ENCODE measurements around the gene HOOK1. TPM values are rescaled to one million over a fixed set of nuclear protein-coding genes. Genes with fewer than 3 reads are reported as not detected.
"Not testable (repeated sequence)": the region's sequence is repeated elsewhere in the genome, so short reads cannot be mapped to it uniquely, and the experiment has no call there.

Gene HOOK1
- total RNA-seq, 1 donor from 2014 or later, result 12.1 TPM

DNA sequence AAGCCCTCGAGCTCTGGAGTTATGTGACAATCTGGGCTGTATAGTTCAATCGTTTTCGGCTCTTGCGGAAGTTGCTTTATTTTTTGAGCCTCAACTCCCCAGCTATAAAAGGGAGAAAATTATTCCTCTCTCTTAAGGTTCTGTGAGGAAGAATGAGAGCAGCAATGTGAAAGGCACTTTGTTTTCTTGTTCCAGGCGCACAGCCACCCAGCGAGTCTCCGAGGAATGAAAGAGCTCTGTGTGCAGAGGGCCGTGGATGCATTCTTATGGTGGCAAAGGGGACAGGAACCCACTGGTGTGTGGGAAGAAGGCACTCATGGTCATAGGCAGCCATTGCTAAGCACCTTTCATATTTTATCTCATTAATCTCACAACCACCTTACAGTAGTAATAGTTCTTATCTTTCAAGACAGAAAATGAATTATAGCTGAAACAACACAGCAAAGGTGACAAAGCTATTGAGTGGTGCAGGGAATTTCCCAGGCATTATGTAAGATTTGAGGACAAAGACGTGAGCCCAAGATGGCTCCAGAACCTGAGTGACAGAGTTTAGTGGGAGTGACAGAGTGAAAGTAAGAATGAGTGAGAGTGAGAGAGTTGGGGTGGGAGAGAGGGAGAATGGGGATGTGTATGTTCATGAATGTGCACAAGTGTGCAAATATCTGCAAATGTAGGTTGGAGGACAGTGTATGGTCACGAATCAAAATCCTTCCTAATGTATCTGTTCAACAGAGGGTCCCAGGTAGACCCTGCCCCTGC is 102.5 kb downstream of the HOOK1 start:
- no peak overlapping the region for H2AFZ ChIP-seq (replicated peaks)
- Mint-ChIP-seq H3K36me3 (no peaks in the 10 kb centered on the region), H3K27ac (peak overlapping the region; percentile 44), H3K4me1 (peaks cover 20% of the 10 kb centered on the region), H3K27me3 (ENCODE audit: insufficient read depth, low read depth) (peaks cover 2% of the 10 kb centered on the region), H3K4me3 (no peak overlapping the region), H3K9me3 (peaks cover 2% of the 10 kb centered on the region)
- H3K4me1 ChIP-seq, result no peaks in the 10 kb centered on the region
- H3K4me2 ChIP-seq, result no peak overlapping the region
- H3K4me3 ChIP-seq, result no peak overlapping the region
- no peaks in the 10 kb centered on the region for H3F3A ChIP-seq (ENCODE audit: low read depth)
- H3K9ac ChIP-seq, result no peak overlapping the region
- peaks cover 8% of the 10 kb centered on the region for H3K27me3 ChIP-seq
- no peaks in the 10 kb centered on the region for H4K20me1 ChIP-seq (ENCODE audit: low read depth)
- TF ChIP-seq EZH2phosphoT487 (IDR thresholded peaks at IDR 0.05) (no peak), EZH2 (IDR thresholded peaks at IDR 0.05) (no peak)
- TF ChIP-seq, protein P1, sequence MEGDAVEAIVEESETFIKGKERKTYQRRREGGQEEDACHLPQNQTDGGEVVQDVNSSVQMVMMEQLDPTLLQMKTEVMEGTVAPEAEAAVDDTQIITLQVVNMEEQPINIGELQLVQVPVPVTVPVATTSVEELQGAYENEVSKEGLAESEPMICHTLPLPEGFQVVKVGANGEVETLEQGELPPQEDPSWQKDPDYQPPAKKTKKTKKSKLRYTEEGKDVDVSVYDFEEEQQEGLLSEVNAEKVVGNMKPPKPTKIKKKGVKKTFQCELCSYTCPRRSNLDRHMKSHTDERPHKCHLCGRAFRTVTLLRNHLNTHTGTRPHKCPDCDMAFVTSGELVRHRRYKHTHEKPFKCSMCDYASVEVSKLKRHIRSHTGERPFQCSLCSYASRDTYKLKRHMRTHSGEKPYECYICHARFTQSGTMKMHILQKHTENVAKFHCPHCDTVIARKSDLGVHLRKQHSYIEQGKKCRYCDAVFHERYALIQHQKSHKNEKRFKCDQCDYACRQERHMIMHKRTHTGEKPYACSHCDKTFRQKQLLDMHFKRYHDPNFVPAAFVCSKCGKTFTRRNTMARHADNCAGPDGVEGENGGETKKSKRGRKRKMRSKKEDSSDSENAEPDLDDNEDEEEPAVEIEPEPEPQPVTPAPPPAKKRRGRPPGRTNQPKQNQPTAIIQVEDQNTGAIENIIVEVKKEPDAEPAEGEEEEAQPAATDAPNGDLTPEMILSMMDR (IDR thresholded peaks at IDR 0.05), result no peak
- H3K27ac ChIP-seq, result no peak overlapping the region
- DNase-seq (ENCODE audit: low spot score), result no peak
- no peaks in the 10 kb centered on the region for H3K9me3 ChIP-seq (ENCODE audit: low read depth)
- H3K79me2 ChIP-seq (ENCODE audit: low read depth), result no peaks in the 10 kb centered on the region
- no peaks in the 10 kb centered on the region for H3K36me3 ChIP-seq

DNA sequence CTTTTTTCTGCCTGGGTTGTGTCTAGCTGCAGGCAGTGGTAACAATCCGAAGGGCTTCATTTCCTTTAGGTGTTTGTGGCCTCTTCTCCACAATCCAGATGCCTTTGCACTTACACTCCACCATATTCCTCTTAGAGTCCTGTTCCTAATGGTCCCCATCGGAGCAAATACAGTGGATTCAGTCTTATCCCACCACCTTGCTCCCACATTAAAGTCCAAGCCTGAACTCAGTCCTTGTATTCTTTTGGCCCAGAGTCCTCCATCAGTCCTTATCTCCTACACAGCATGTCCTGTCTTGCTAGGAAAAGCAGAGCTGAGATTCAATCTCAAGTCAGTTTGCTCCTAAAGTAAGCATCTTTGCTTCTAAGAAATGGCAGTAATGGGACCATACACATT is 103.0 kb downstream of the HOOK1 start:
- no peak overlapping the region for H3K9ac ChIP-seq
- H2AFZ ChIP-seq (replicated peaks), result no peak overlapping the region
- no peak for DNase-seq (ENCODE audit: low spot score)
- no peak overlapping the region for H3K4me3 ChIP-seq
- Mint-ChIP-seq H3K4me1 (peaks cover 20% of the 10 kb centered on the region), H3K27me3 (ENCODE audit: insufficient read depth, low read depth) (peaks cover 2% of the 10 kb centered on the region), H3K9me3 (peaks cover 2% of the 10 kb centered on the region), H3K36me3 (no peaks in the 10 kb centered on the region), H3K27ac (no peak overlapping the region), H3K4me3 (no peak overlapping the region)
- peaks cover 8% of the 10 kb centered on the region for H3K27me3 ChIP-seq
- H3K27ac ChIP-seq, result no peak overlapping the region
- no peaks in the 10 kb centered on the region for H3K4me1 ChIP-seq
- H3K4me2 ChIP-seq, result no peak overlapping the region
- H3F3A ChIP-seq (ENCODE audit: low read depth), result no peaks in the 10 kb centered on the region
- no peaks in the 10 kb centered on the region for H4K20me1 ChIP-seq (ENCODE audit: low read depth)
- no peaks in the 10 kb centered on the region for H3K36me3 ChIP-seq
- H3K9me3 ChIP-seq (ENCODE audit: low read depth), result no peaks in the 10 kb centered on the region
- TF ChIP-seq, protein P1 (IDR thresholded peaks at IDR 0.05), result no peak
- TF ChIP-seq EZH2phosphoT487 (IDR thresholded peaks at IDR 0.05) (no peak), EZH2 (IDR thresholded peaks at IDR 0.05) (no peak)
- H3K79me2 ChIP-seq (ENCODE audit: low read depth), result no peaks in the 10 kb centered on the region

DNA sequence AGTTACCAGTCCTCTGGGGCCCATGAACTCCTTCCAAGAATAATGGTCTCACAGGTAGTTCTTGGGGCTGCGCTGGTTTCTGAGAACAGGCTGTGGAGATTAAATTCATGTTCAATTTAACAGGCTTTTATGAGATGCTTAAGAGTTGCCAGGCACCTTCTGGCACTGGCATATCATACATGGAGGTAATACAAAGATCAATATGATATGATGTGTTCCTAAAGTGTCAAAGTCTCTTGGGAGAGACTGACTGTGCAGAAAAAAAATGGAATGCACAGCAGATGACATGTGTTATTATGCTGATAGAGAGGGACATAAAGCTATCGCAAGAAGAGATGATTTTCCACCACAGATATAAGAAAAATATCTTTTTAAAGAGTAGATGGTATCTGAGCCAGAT is 105.0 kb downstream of the HOOK1 start:
- no peaks in the 10 kb centered on the region for H3K4me1 ChIP-seq
- no peaks in the 10 kb centered on the region for H3F3A ChIP-seq (ENCODE audit: low read depth)
- no peak overlapping the region for H3K27ac ChIP-seq
- H3K36me3 ChIP-seq, result no peaks in the 10 kb centered on the region
- Mint-ChIP-seq H3K4me1 (peaks cover 20% of the 10 kb centered on the region), H3K27me3 (ENCODE audit: insufficient read depth, low read depth) (peaks cover 2% of the 10 kb centered on the region), H3K27ac (no peak overlapping the region), H3K4me3 (no peak overlapping the region), H3K36me3 (no peaks in the 10 kb centered on the region), H3K9me3 (peaks cover 6% of the 10 kb centered on the region)
- DNase-seq (ENCODE audit: low spot score), result no peak
- no peaks in the 10 kb centered on the region for H3K79me2 ChIP-seq (ENCODE audit: low read depth)
- no peaks in the 10 kb centered on the region for H3K9me3 ChIP-seq (ENCODE audit: low read depth)
- no peaks in the 10 kb centered on the region for H4K20me1 ChIP-seq (ENCODE audit: low read depth)
- H3K27me3 ChIP-seq, result peaks cover 26% of the 10 kb centered on the region
- no peak overlapping the region for H3K9ac ChIP-seq
- no peak overlapping the region for H3K4me2 ChIP-seq
- no peak overlapping the region for H2AFZ ChIP-seq (replicated peaks)
- TF ChIP-seq, protein P1 (IDR thresholded peaks at IDR 0.05), result no peak
- TF ChIP-seq EZH2phosphoT487 (IDR thresholded peaks at IDR 0.05) (no peak), EZH2 (IDR thresholded peaks at IDR 0.05) (no peak)
- no peak overlapping the region for H3K4me3 ChIP-seq

DNA sequence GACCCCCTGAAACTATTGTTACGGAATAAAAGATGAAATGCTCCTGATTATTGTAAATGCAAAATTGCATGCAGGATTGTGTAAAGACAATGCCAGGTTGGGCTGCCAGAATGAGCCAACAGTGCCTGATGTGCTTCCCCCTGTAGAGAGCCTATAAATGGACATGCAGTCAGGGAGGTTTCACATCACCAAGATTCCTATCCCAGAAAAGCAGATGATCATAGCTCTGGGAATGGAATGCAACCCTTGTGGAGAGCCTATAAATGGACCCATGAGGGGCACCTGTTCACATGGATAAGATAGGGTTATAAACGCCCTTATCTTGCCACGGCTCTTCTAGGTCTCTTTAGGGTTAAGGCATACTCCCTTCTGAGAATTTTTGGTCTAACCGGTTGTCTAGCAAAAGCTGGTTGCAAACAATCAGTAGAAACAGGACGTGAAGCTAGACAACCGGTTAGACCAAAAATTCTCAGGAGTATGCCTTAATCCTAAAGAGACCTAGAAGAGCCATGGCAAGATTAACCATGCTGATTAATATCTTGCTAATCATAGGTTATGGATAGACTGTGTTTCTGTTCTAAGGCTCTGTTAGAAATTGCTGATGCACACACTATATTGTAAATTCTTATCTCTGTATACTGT is 106.6 kb downstream of the HOOK1 start:
- Mint-ChIP-seq H3K4me1 (peaks cover 20% of the 10 kb centered on the region), H3K9me3 (peaks cover 19% of the 10 kb centered on the region)
- not testable (repeated sequence) for H3K4me1 ChIP-seq; H3F3A ChIP-seq (ENCODE audit: low read depth); H3K27ac ChIP-seq; H3K9ac ChIP-seq; H3K9me3 ChIP-seq (ENCODE audit: low read depth); H3K27ac Mint-ChIP-seq; H3K36me3 Mint-ChIP-seq; H3K79me2 ChIP-seq (ENCODE audit: low read depth); H3K36me3 ChIP-seq; H2AFZ ChIP-seq (replicated peaks); H4K20me1 ChIP-seq (ENCODE audit: low read depth); DNase-seq (ENCODE audit: low spot score); H3K4me3 Mint-ChIP-seq; H3K4me3 ChIP-seq; H3K27me3 Mint-ChIP-seq (ENCODE audit: insufficient read depth, low read depth); H3K4me2 ChIP-seq
- H3K27me3 ChIP-seq, result peaks cover 43% of the 10 kb centered on the region
